ENCODE results near the gene RPL13.

- TF ChIP-seq POLR2A (IDR thresholded peaks at IDR 0.05) (no peak), POLR2AphosphoS5 (IDR thresholded peaks at IDR 0.05) (no peak)
Observed at GRCh38 chr16:89607453-89607852, 47.0 kb downstream of the RPL13 start.

Data from sigmoid colon (tissue), 4 donors.